GM10248 (cell line): ENCODE data around the gene NKAPD1.
"Not testable (repeated sequence)": the region's sequence is repeated elsewhere in the genome, so short reads cannot be mapped to it uniquely, and the experiment has no call there.

Source experiments
- CTCF ChIA-PET: fragments of 300-600 bp; sonication (Branson Sonifier 250); formaldehyde crosslinking; extraction: SDS; loops from one replicate; lab custom pipeline; 2021; ENCODE audit warnings: antibody characterized with exemption; lab: Yijun Ruan, JAX
- POLR2A ChIA-PET: fragments of 350-650 bp; sonication (Branson Sonifier 250); formaldehyde crosslinking; extraction: SDS; loops from one replicate; lab custom pipeline; 2020; ENCODE audit warnings: antibody characterized with exemption; lab: Yijun Ruan, JAX
- DNase-seq: peaks from one replicate; pipeline ENCODE4 v3.0.0; 2012; ENCODE audit errors: extremely low spot score
- TF ChIP-seq, protein P1 (sequence below): IDR thresholded peaks from 2 replicates; pipeline ENCODE4 v1.5.1; 2012; ENCODE audit warnings: mild to moderate bottlenecking, low read depth; ENCODE audit errors: extremely low read depth, missing control alignments, control extremely low read depth

The NKAPD1 gene, protein sequence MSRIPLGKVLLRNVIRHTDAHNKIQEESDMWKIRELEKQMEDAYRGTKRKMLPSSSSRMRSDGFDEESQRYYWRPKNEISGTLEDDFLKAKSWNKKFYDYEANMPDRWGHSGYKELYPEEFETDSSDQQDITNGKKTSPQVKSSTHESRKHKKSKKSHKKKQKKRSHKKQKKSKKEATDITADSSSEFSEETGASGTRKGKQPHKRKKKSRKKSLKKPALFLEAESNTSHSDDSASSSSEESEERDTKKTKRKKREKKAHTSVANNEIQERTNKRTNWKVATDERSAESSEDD

DNA sequence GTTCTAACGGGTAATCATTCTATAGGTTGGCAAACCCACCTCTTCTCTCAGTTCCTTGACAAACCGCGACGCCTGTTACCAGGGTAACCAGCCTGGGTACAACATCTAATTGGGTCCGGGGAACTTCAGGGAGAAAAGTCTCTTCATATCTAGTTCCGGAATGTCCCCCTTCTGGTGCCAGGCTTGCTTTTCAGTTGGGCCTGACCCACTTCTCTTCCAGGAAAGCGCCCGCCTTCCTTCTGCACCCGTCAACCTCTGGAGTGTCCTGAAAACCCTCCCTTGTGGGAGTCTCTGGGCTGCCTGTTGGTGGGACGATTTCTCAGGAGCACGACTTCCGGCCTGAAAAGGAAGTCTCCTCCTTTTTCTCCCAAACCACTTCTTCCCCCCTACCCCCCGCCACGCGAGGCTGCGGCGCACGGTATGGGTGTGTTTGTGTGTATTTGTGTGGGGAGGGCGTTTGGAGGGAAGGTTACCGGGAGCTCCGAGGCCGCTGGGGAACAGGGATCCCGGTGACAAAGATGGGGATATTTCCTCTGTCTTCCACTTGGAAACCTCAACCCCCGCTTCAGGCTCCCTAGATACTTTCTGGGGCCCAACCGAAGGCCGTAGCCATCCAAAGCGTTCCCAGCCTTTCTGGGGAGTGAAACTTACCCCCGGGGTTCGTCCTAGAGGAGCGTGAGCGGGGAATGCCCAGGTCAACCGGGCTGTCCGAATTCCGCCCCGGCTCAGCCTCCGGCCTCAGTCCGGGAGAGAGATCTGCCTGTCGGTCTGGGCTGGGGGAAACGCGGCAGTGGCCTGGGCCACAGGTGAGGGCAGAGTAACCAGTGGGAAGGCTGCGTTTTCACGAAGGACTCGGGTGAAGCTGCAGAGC lies at the start of gene NKAPD1, which contains the start of gene PIH1D2:
TSS of gene NKAPD1 (plus strand) at position 359 of the 871 bp plus-strand sequence. CDS start 1,276 bp downstream, outside the sequence.
TSS of gene PIH1D2 (minus strand) at position 77 of the 871 bp plus-strand sequence. CDS start 843 bp downstream, outside the sequence.
- DNase-seq: peak; percentile 80
- ChIA-PET CTCF (interaction anchor here (1.2 to 1.8 kb wide), 2 partner anchors 10 to 92 kb away, joined by 4 to 5 read pairs; no protein-coding TSS in a partner anchor), POLR2A (no interaction called here)
- TF ChIP-seq, protein P1, sequence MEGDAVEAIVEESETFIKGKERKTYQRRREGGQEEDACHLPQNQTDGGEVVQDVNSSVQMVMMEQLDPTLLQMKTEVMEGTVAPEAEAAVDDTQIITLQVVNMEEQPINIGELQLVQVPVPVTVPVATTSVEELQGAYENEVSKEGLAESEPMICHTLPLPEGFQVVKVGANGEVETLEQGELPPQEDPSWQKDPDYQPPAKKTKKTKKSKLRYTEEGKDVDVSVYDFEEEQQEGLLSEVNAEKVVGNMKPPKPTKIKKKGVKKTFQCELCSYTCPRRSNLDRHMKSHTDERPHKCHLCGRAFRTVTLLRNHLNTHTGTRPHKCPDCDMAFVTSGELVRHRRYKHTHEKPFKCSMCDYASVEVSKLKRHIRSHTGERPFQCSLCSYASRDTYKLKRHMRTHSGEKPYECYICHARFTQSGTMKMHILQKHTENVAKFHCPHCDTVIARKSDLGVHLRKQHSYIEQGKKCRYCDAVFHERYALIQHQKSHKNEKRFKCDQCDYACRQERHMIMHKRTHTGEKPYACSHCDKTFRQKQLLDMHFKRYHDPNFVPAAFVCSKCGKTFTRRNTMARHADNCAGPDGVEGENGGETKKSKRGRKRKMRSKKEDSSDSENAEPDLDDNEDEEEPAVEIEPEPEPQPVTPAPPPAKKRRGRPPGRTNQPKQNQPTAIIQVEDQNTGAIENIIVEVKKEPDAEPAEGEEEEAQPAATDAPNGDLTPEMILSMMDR: no peak

DNA sequence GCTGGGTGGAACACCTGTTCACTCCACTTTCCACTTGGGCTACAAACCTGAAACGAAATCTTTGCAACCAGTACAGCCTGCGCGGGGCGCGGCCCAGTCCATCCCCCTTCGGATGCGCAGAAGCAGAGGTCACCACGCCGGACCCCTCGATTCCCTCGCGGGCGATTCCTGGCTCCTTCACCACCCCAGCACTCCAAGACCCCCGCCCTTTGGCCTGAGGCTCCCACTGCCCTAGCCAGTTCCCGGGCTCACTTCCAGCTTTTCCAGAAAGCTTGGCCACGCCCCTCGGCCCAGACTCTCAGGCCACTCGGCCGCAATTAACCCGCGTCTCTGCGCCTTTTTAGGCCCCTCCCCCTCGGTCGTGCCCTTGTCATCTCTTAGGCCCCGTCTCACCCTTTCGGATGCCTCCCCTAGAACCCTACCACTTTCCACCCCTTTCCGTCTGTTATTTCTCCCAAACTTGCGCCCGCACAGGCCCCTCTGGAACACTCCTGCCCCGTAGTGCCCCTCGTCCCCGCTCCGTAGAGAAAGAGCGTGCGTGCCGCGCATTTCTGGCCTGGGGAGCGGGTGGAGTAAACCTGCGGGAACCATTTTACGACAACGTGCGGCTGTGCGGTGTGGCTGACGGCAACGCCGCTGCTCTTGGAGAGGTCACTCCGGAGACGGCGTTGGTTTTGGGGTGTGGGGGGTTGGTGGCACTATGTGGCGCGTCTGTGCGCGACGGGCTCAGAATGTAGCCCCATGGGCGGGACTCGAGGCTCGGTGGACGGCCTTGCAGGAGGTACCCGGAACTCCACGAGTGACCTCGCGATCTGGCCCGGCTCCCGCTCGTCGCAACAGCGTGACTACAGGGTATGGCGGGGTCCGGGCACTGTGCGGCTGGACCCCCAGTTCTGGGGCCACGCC lies 49.1 kb upstream of the NKAPD1 start, which contains the start of gene DLAT:
TSS of gene DLAT (plus strand) at position 636 of the 906 bp plus-strand sequence. CDS start at position 701, 65 bp downstream.
- ChIA-PET CTCF (interaction anchor here (0.9 to 1.5 kb wide), 3 partner anchors 16 to 39 kb away, joined by 3 read pairs; no protein-coding TSS in a partner anchor), POLR2A (no interaction called here)
- DNase-seq: peak; percentile 89
- TF ChIP-seq, protein P1: no peak

DNA sequence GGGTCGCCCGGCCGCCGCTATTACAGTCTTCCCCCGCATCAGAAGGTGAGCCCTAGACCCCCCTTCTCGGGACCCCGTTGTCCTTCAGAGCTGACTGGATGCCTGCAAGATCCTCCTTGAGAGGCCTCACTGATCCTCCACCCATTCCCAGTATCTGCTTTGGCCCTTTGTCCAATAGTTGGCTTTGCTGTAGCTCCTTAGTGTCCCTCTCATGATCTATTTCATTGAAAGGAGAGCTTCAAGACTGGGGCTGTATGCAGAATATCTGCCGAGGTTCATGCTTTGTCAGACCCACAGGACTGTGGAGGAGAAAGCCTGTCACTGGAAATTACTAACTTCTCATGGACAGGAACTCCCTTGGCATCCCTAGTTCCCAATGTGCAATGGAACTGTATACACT lies 48.4 kb upstream of the NKAPD1 start:
- ChIA-PET POLR2A (no interaction called here), CTCF (interaction anchor here (1.1 kb wide), 1 partner anchor 15 kb away, joined by 3 read pairs; no protein-coding TSS in a partner anchor)
- TF ChIP-seq, protein P1: no peak
- DNase-seq: peak; percentile 21

DNA sequence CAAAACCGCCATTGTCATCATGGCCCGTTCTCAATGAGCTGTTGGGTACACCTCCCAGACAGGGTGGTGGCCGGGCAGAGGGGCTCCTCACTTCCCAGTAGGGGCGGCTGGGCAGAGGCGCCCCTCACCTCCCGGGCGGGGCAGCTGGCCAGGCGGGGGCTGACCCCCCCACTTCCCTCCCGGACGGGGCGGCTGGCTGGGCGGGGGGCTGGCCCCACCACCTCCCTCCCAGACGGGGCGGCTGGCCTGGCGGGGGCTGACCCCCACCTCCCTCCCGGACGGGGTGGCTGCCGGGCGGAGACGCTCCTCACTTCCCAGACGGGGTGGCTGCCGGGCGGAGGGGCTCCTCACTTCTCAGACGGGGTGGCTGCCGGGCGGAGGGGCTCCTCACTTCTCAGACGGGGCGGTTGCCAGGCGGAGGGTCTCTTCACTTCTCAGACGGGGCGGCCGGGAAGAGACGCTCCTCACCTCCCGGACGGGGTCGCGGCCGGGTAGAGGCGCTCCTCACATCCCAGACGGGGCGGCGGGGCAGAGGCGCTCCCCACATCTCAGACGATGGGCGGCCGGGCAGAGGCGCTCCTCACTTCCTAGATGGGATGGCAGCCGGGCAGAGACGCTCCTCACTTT lies 47.2 kb upstream of the NKAPD1 start:
- DNase-seq, POLR2A ChIA-PET, CTCF ChIA-PET: not testable (repeated sequence)

DNA sequence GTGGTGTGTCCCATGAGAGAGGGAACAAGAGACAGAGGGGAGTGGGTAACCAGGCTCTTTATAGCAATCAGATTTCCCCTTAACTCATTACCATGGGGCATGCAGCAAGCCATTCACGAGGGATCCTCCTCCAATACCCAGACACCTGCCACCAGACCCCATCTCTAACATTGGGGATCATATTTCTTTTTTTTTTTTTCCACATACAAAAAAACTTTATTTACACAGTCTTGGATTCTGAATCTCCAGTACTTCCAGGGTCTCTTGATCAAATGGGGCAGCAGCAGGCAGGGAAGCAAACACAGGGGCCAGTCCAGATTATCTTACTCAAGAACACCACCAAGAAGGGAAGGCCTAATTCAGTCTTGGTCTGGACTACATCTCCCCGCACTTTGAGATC lies 44.6 kb upstream of the NKAPD1 start:
- ChIA-PET CTCF (interaction anchor here (0.9 kb wide), 1 partner anchor 84 kb away, joined by 3 read pairs; no protein-coding TSS in a partner anchor), POLR2A (no interaction called here)
- TF ChIP-seq, protein P1: no peak
- DNase-seq: no peak

DNA sequence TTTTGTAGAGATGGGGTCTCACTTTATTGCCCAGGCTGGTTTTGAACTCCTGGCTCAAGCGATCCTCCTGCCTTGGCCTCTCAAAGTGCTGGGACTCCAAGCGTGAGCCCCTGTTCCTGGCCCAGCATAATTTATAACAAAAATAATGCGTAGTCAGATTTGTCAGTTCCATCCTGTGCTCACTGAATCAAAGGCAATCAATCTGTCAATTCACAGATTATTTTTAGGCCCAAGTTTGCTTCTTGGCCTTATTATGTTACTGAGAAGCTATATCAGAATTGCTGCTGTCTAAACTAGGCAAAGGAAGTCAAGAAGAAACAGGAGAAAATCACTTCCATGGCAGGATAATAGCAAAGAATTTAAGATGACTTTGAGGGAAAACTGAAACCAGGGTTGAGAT lies 40.2 kb upstream of the NKAPD1 start:
- CTCF ChIA-PET: interaction anchor here (0.9 kb wide), 1 partner anchor 256 kb away, joined by 3 read pairs; no protein-coding TSS in a partner anchor
- TF ChIP-seq, protein P1: no peak
- no peak for DNase-seq
- POLR2A ChIA-PET: no interaction called here
